ENCODE data around the gene SLC4A3.

Gene SLC4A3

GRCh38 chr2:219638948-219639755, 11.7 kb downstream of the SLC4A3 start:
- no peak for DNase-seq (ENCODE audit: extremely low read depth, low read depth)
- TF ChIP-seq, protein P1, sequence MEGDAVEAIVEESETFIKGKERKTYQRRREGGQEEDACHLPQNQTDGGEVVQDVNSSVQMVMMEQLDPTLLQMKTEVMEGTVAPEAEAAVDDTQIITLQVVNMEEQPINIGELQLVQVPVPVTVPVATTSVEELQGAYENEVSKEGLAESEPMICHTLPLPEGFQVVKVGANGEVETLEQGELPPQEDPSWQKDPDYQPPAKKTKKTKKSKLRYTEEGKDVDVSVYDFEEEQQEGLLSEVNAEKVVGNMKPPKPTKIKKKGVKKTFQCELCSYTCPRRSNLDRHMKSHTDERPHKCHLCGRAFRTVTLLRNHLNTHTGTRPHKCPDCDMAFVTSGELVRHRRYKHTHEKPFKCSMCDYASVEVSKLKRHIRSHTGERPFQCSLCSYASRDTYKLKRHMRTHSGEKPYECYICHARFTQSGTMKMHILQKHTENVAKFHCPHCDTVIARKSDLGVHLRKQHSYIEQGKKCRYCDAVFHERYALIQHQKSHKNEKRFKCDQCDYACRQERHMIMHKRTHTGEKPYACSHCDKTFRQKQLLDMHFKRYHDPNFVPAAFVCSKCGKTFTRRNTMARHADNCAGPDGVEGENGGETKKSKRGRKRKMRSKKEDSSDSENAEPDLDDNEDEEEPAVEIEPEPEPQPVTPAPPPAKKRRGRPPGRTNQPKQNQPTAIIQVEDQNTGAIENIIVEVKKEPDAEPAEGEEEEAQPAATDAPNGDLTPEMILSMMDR (IDR thresholded peaks at IDR 0.05; ENCODE audit: low read depth, low read length): no peak

DNA sequence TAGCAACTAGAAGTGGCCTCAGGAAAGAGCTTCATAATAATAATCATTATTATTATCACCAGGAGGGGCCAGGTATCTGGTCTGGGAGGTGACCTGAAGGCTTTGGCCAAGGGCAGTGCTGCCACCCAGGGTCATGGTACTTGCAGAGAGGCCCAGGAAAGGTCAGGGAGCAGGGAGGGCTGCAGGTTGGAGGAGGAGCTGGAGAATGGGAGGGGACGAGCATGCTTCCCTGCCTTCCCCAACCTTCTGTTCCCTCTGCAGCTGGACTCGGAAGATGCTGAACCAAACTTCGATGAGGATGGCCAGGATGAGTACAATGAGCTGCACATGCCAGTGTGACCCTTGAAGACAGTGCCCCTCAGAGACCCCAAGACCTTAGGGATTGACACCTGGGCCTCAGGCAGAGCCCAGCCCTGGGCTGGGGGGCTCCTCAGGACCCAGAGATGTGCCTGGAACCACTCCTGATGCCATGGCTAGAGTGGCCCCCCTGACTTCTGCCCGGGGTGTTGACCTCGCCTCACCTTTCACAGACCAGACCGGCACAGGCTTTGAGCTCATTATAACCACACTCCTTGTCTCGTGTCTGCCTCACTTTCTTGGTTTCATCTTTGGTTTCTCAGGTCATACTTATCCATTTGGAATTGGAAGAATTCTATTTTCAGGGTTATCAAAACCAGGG, 14.1 kb downstream of the SLC4A3 start:
- TF ChIP-seq, protein P1 (IDR thresholded peaks at IDR 0.05; ENCODE audit: low read depth, low read length): no peak
- DNase-seq (ENCODE audit: extremely low read depth, low read depth): no peak

GRCh38 chr2:219642069-219642454, 14.6 kb downstream of the SLC4A3 start:
- no peak for DNase-seq (ENCODE audit: extremely low read depth, low read depth)
- TF ChIP-seq, protein P1 (IDR thresholded peaks at IDR 0.05; ENCODE audit: low read depth, low read length): no peak

DNA sequence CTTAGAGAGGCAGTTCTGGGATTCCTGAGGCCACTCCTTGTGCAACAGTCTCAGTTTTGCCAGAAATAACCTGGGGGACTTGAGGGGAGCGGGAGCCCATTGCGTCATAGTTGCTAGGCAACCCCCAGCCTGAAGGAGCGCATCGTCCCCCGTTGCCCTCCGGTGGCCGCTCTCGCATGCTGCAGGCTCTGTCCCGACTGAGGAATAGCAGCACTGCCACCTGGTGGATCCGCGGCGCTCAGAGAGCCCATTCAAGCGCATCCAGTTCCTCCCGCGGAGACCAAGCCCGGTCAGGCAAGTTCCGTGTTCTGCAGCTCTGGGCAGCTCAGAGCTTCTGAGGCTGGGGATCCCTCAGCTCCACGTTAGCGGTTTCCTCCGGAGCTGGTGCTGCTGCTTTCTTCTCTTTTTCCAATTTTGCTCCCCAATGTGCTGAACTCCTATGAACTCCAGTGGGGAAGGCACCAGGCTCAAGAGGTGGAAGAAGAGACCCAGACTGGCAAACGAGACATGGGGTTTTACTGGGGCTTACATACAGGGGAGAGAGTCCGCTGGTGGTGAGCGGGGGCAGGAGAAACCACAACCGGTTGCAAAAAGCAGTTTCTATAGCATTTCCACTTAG, 15.1 kb downstream of the SLC4A3 start:
- DNase-seq (ENCODE audit: extremely low read depth, low read depth): peak; percentile 91
- TF ChIP-seq, protein P1 (IDR thresholded peaks at IDR 0.05; ENCODE audit: low read depth, low read length): peak; percentile 100

GRCh38 chr2:219643084-219643473, 15.6 kb downstream of the SLC4A3 start:
- no peak for DNase-seq (ENCODE audit: extremely low read depth, low read depth)
- TF ChIP-seq, protein P1 (IDR thresholded peaks at IDR 0.05; ENCODE audit: low read depth, low read length): no peak

- TF ChIP-seq, protein P1 (IDR thresholded peaks at IDR 0.05; ENCODE audit: low read depth, low read length): no peak
- DNase-seq (ENCODE audit: extremely low read depth, low read depth): no peak
These were observed 16.5 kb downstream of the SLC4A3 start for GRCh38 chr2:219643788-219644398.

All from AG09319 (cell line).